Calu3 (cell line): Measurements from ENCODE around the gene POMT2. TPM values are rescaled to one million over a fixed set of nuclear protein-coding genes. Genes with fewer than 3 reads are reported as not detected.
A peak's percentile ranks its signal among the peaks of the same experiment; 100 is the strongest.

Experiments
- Bru-seq: library from RNA; stranded (reverse); fragments of 400-500 nt; gene quantifications from one replicate; lab custom pipeline; 2021; lab: Mats Ljungman, UMichigan
- BruChase-seq, 2 experiments: library from RNA; stranded (reverse); fragments of 400-500 nt; gene quantifications; one replicate each; lab custom pipeline; 2021; lab: Mats Ljungman, UMichigan
- BruUV-seq: library from RNA; stranded (reverse); fragments of 400-500 nt; replicated peaks from 2 replicates; lab custom pipeline; 2021; lab: Mats Ljungman, UMichigan
- CTCF ChIA-PET: fragments of 300-600 bp; sonication (Branson Sonifier 250); formaldehyde crosslinking; loops from one replicate; lab custom pipeline; 2022; ENCODE audit warnings: antibody characterized with exemption; lab: Charles Lee
- DNase-seq: peaks from one replicate; pipeline ENCODE4 v3.0.0; 2022
- H3K27ac Mint-ChIP-seq: one replicate; pipeline ENCODE4 v1.8.0; 2022; ENCODE audit warnings: mixed read lengths; ENCODE audit not compliant: unreplicated experiment
- H3K27me3 Mint-ChIP-seq: one replicate; pipeline ENCODE4 v1.8.0; 2022; ENCODE audit warnings: mixed read lengths; ENCODE audit not compliant: unreplicated experiment
- H3K36me3 Mint-ChIP-seq: one replicate; pipeline ENCODE4 v1.8.0; 2022; ENCODE audit warnings: mild to moderate bottlenecking, moderate library complexity, mixed read lengths; ENCODE audit not compliant: insufficient read depth, unreplicated experiment
- H3K4me1 Mint-ChIP-seq: one replicate; pipeline ENCODE4 v1.8.0; 2022; ENCODE audit warnings: mild to moderate bottlenecking, low read depth, mixed read lengths; ENCODE audit not compliant: unreplicated experiment
- H3K4me3 Mint-ChIP-seq: one replicate; pipeline ENCODE4 v1.8.0; 2022; ENCODE audit warnings: mild to moderate bottlenecking, low read depth, moderate library complexity, mixed read lengths; ENCODE audit not compliant: unreplicated experiment
- H3K9me3 Mint-ChIP-seq: one replicate; pipeline ENCODE4 v1.8.0; 2022; ENCODE audit warnings: low read depth, mixed read lengths; ENCODE audit not compliant: unreplicated experiment
- CTCF ChIP-seq: fragments of 200-600 bp; IDR thresholded peaks from one replicate; pipeline ENCODE4 v1.8.0; 2022; ENCODE audit warnings: antibody characterized with exemption; ENCODE audit not compliant: unreplicated experiment
- intact Hi-C: fragments of 100-400 bp; cut with micrococcal nuclease; formaldehyde crosslinking; loops from one replicate; pipeline ENCODE4 v1.10.0; 2022; ENCODE audit not compliant: unreplicated experiment
- long read RNA-seq: library from polyadenylated mRNA; stranded (forward); transcript quantifications from one replicate; pipeline ENCODE4 v2.0.0, GENCODE V29; 2022
- total RNA-seq: library from RNA; stranded (reverse); gene quantifications from 2 replicates; pipeline ENCODE4 v1.2.3, GENCODE V29; 2022

Gene POMT2
- total RNA-seq (21.7 and 22.9 TPM in 2 replicates), Bru-seq, nascent RNA (percentile 49 among the genes with signal in this experiment), BruChase-seq, experiment 1, labeled RNA remaining after a 6-hour chase (percentile 49 among the genes with signal in this experiment), BruChase-seq, experiment 2, labeled RNA remaining after a 2-hour chase (percentile 51 among the genes with signal in this experiment)
- long read RNA-seq, partial matches to known transcripts, result 1 of 7 reads
- long read RNA-seq, other reads (novel, unspliced or antisense), result 6 of 7 reads

DNA sequence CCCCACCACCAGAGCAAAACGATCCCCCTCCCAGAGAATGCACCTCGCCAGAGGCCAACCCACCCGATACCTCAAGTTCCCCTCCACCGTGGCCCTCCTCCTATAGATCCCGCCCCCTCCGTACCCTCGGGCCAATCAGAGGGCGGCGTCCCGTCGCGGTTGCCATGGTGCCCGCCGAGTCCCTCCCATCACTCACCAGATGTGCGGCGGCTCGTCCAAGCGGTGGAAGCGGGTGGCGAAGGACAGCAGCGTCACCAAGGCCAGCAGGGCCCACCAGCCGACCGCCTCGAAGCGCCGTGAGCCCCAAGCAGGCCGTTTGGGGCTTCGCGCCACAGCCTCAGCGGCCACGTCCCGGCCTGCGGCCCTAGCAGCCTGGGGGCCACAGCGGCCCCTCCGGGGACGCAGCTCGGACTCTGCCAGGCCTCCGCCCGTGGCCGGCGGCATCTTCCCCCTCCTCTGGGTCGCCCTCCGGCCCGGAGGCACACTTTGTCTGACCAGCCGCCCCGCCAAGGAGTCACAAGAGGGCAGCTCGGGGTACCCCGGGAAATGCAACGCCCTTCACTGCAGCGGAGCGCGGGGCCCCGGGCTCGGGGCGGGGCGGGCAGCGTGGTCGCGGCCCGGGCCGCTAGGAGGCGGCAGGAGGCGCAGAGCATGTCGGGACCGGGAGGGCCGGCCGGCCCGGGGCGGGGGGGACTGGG, at the start of gene POMT2:
Gene POMT2 (minus strand): TSS at position 646 of the 698 bp plus-strand sequence. CDS start 202 bp downstream, at position 444.
- peak within 1 kb of the TSS; percentile 97 for H3K27ac Mint-ChIP-seq
- no peaks in the 10 kb centered on the region for H3K27me3 Mint-ChIP-seq
- H3K36me3 Mint-ChIP-seq, result peaks cover 21% of the 10 kb centered on the region
- peaks cover 31% of the 10 kb centered on the region for H3K4me1 Mint-ChIP-seq
- peak; percentile 45 for TF ChIP-seq CTCF
- CTCF ChIA-PET, result interaction anchor here (0.6 to 1.8 kb wide), 13 partner anchors 11 to 1992 kb away, joined by 3 to 10 read pairs (median 5); partner anchors contain the start of genes SAMD15 and TMED8
- intact Hi-C loops, result loop anchor here (5.0 kb wide), 1 partner anchor 137 kb away; the partner anchor contains the start of genes AHSA1 and VIPAS39
- BruUV-seq, result no TSS peak
- peak within 1 kb of the TSS; percentile 96 for H3K4me3 Mint-ChIP-seq
- no peaks in the 10 kb centered on the region for H3K9me3 Mint-ChIP-seq
- DNase-seq, result peak; percentile 94

DNA sequence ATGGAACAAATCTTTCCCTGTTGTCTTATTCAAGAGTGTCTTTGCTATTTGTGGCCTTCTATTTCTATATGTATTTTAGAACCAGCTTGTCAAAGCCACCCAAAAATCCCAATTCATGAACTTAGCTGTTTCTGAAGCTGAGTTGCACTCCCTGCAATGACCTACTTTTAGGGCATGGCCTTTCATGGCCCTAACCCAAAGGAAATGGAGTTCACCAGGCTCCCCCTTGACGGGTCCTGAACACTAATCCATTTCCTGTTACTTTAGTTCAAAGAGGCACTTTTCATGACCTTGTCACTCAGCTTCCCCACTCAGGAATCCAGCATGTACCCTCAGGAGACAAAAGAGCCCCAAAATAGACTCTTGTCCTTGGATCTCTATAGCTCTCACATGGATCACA, 48.6 kb upstream of the POMT2 start:
- DNase-seq, result no peak
- Mint-ChIP-seq H3K4me3 (no peak overlapping the region), H3K36me3 (no peaks in the 10 kb centered on the region), H3K4me1 (no peaks in the 10 kb centered on the region), H3K9me3 (no peaks in the 10 kb centered on the region), H3K27me3 (no peaks in the 10 kb centered on the region), H3K27ac (no peak overlapping the region)
- CTCF ChIA-PET, result interaction anchor here (0.9 kb wide), 1 partner anchor 48 kb away, joined by 4 read pairs; the partner anchor contains the start of gene GSTZ1
- TF ChIP-seq CTCF, result no peak
- no TSS peak for BruUV-seq
- intact Hi-C loops, result no loop called here

- Mint-ChIP-seq H3K4me3 (no peak overlapping the region), H3K27me3 (no peaks in the 10 kb centered on the region), H3K9me3 (no peaks in the 10 kb centered on the region), H3K27ac (no peak overlapping the region), H3K4me1 (no peaks in the 10 kb centered on the region), H3K36me3 (no peaks in the 10 kb centered on the region)
- CTCF ChIA-PET, result interaction anchor here (0.9 kb wide), 1 partner anchor 9 kb away, joined by 3 read pairs; no protein-coding TSS in a partner anchor
- intact Hi-C loops, result no loop called here
- no peak for TF ChIP-seq CTCF
- BruUV-seq, result no TSS peak
- no peak for DNase-seq
Observed at GRCh38 chr14:77364146-77364545, 43.5 kb upstream of the POMT2 start.

- intact Hi-C loops, result no loop called here
- no TSS peak for BruUV-seq
- Mint-ChIP-seq H3K27ac (no peak overlapping the region), H3K4me3 (no peak overlapping the region), H3K9me3 (no peaks in the 10 kb centered on the region), H3K27me3 (no peaks in the 10 kb centered on the region), H3K36me3 (no peaks in the 10 kb centered on the region), H3K4me1 (no peaks in the 10 kb centered on the region)
- no peak for DNase-seq
- TF ChIP-seq CTCF, result no peak
- CTCF ChIA-PET, result no interaction called here
Observed at GRCh38 chr14:77359626-77360025, 38.9 kb upstream of the POMT2 start.
